Uterus (tissue), 4 donors: ENCODE measurements around the gene RANBP9. TPM values are rescaled to one million over a fixed set of nuclear protein-coding genes. Genes with fewer than 3 reads are reported as not detected.

Experiments used
- DNase-seq, 2 donors: peaks; one replicate each; pipeline ENCODE4 v3.0.0-alpha.2; 2019 to 2020
- H3K27ac ChIP-seq, 2 donors: fragments of 200-600 bp; sonication (generic); 1 replicate in 1 of 2; 2 replicates in 1 of 2; pipeline ENCODE4 v1.5.1; 2016 to 2018
- H3K27me3 ChIP-seq, 2 donors: fragments of 200-600 bp; sonication (generic); one replicate each; pipeline ENCODE4 v1.5.1; 2018 to 2019; ENCODE audit warnings: control low read depth in 1 of 2
- H3K36me3 ChIP-seq, 2 donors: fragments of 200-600 bp; sonication (generic); one replicate each; pipeline ENCODE4 v1.5.1; 2019; ENCODE audit warnings: control low read depth in 1 of 2
- H3K4me1 ChIP-seq, 2 donors: fragments of 200-600 bp; sonication (generic); one replicate each; pipeline ENCODE4 v1.5.1; 2018 to 2019; ENCODE audit warnings: control low read depth in 1 of 2
- H3K4me3 ChIP-seq, 2 donors: fragments of 200-600 bp; sonication (generic); 1 replicate in 1 of 2; 2 replicates in 1 of 2; pipeline ENCODE4 v1.5.1; 2018 to 2019; ENCODE audit warnings: mild to moderate bottlenecking in 1 of 2
- H3K9me3 ChIP-seq, 2 donors: fragments of 200-600 bp; sonication (generic); one replicate each; pipeline ENCODE4 v1.5.1; 2019; ENCODE audit warnings: control low read depth in 1 of 2
- POLR2A ChIP-seq, 2 donors: fragments of 450-650 bp; IDR thresholded peaks; one replicate each; pipeline ENCODE4 v1.6.1; 2016; ENCODE audit warnings: antibody characterized with exemption in 2 of 2, mild to moderate bottlenecking in 1 of 2, moderate library complexity in 1 of 2
- intact Hi-C: fragments of 100-400 bp; cut with DNase I; formaldehyde crosslinking; loops from one replicate; pipeline ENCODE4 v1.15.1; 2023; ENCODE audit warnings: low total_unique reads
- total RNA-seq, 4 donors: library from RNA; depleted of rRNA in 3 of 4; stranded (reverse); fragments of >200 nt in 3 of 4; gene quantifications; one replicate each; pipeline versions ENCODE4 v1.1.0 to v1.2.4, GENCODE V29; 2014 to 2023
- TF ChIP-seq, protein P1 (sequence below), 4 experiments: fragments of 200-600 bp in 2 of 4; fragments of 450-650 bp in 2 of 4; sonication (generic) in 2 of 4; IDR thresholded peaks; one replicate each; pipeline ENCODE4 v1.5.1; 2016 to 2019; ENCODE audit warnings: antibody characterized with exemption in 4 of 4, mild to moderate bottlenecking in 2 of 4, moderate library complexity in 1 of 4
- donor health status: DM: yes; HTN: yes; CAD: no.

The RANBP9 gene
- total RNA-seq, 4 donors from 2014 or later = 22.6 to 49.0 (median 40.9) TPM

- H3K9me3 ChIP-seq = peaks cover 0 to 4% of the 10 kb centered on the region in 2 donors
- H3K36me3 ChIP-seq = no peaks in the 10 kb centered on the region
- no peak overlapping the region for H3K4me3 ChIP-seq
- no peak overlapping the region for H3K27ac ChIP-seq
- TF ChIP-seq, protein P1, sequence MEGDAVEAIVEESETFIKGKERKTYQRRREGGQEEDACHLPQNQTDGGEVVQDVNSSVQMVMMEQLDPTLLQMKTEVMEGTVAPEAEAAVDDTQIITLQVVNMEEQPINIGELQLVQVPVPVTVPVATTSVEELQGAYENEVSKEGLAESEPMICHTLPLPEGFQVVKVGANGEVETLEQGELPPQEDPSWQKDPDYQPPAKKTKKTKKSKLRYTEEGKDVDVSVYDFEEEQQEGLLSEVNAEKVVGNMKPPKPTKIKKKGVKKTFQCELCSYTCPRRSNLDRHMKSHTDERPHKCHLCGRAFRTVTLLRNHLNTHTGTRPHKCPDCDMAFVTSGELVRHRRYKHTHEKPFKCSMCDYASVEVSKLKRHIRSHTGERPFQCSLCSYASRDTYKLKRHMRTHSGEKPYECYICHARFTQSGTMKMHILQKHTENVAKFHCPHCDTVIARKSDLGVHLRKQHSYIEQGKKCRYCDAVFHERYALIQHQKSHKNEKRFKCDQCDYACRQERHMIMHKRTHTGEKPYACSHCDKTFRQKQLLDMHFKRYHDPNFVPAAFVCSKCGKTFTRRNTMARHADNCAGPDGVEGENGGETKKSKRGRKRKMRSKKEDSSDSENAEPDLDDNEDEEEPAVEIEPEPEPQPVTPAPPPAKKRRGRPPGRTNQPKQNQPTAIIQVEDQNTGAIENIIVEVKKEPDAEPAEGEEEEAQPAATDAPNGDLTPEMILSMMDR (IDR thresholded peaks at IDR 0.05) = no peak
- no peak for TF ChIP-seq POLR2A (IDR thresholded peaks at IDR 0.05)
- intact Hi-C loops = no loop called here
- H3K27me3 ChIP-seq = no peaks in the 10 kb centered on the region
- no peak for DNase-seq
- peaks cover 0 to 4% of the 10 kb centered on the region in 2 donors for H3K4me1 ChIP-seq
These were observed 45.2 kb downstream of the RANBP9 start for GRCh38 chr6:13666194-13667105.

GRCh38 chr6:13664703-13665352 lies 46.8 kb downstream of the RANBP9 start:
- TF ChIP-seq, protein P1 (IDR thresholded peaks at IDR 0.05) = no peak
- no peak for TF ChIP-seq POLR2A (IDR thresholded peaks at IDR 0.05)
- Histone ChIP-seq H3K4me1 (peaks cover 0 to 4% of the 10 kb centered on the region in 2 donors), H3K27me3 (no peaks in the 10 kb centered on the region), H3K9me3 (no peaks in the 10 kb centered on the region), H3K36me3 (no peaks in the 10 kb centered on the region), H3K4me3 (no peak overlapping the region), H3K27ac (no peak overlapping the region)
- intact Hi-C loops = no loop called here
- DNase-seq = no peak

DNA sequence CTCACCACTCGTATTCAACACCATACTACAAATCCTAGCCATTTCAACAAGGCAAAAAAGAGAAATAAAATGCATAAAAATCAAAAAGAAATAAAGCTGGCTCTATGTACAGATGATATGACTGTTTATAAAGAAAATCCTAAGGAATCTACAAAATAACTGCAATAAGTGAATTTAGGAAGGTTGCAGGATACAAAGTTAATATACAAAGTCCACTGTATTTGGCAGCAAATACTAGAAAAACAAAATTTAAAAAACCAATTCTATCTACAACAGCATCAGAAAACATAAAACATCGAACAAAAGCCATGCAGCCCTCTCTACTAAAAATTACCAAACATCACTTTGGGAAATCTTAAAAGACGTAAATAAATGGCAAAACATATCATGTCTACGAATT lies 47.6 kb downstream of the RANBP9 start:
- H3K4me3 ChIP-seq = no peak overlapping the region
- intact Hi-C loops = no loop called here
- H3K27ac ChIP-seq = no peak overlapping the region
- peaks cover 0 to 4% of the 10 kb centered on the region in 2 donors for H3K4me1 ChIP-seq
- no peaks in the 10 kb centered on the region for H3K27me3 ChIP-seq
- TF ChIP-seq, protein P1 (IDR thresholded peaks at IDR 0.05) = no peak
- TF ChIP-seq POLR2A (IDR thresholded peaks at IDR 0.05) = no peak
- H3K36me3 ChIP-seq = no peaks in the 10 kb centered on the region
- no peak for DNase-seq
- no peaks in the 10 kb centered on the region for H3K9me3 ChIP-seq

GRCh38 chr6:13662651-13663334 lies 48.8 kb downstream of the RANBP9 start:
- H3K4me1 ChIP-seq = peaks cover 0 to 4% of the 10 kb centered on the region in 2 donors
- TF ChIP-seq POLR2A (IDR thresholded peaks at IDR 0.05) = no peak
- TF ChIP-seq, protein P1 (IDR thresholded peaks at IDR 0.05) = no peak
- H3K27me3 ChIP-seq = no peaks in the 10 kb centered on the region
- intact Hi-C loops = no loop called here
- no peak for DNase-seq
- H3K36me3 ChIP-seq = no peaks in the 10 kb centered on the region
- H3K4me3 ChIP-seq = no peak overlapping the region
- no peaks in the 10 kb centered on the region for H3K9me3 ChIP-seq
- no peak overlapping the region for H3K27ac ChIP-seq
